Astrocyte of the spinal cord (primary cell): Measurements from ENCODE around the gene NVL.
"Not testable (repeated sequence)": the region's sequence is repeated elsewhere in the genome, so short reads cannot be mapped to it uniquely, and the experiment has no call there.

ENCODE experiments used
- DNase-seq: peaks from one replicate; pipeline ENCODE4 v3.0.0; 2011; ENCODE audit warnings: low read depth, low spot score
- H3K4me3 ChIP-seq: 2 replicates; pipeline ENCODE4 v1.5.1; 2011; ENCODE audit warnings: low read depth, mild to moderate bottlenecking, low read length, moderate library complexity
- CTCF ChIP-seq: IDR thresholded peaks from 2 replicates; pipeline ENCODE4 v1.5.1; 2012; ENCODE audit warnings: low read depth, mild to moderate bottlenecking, low read length, inconsistent platforms
- in situ Hi-C: cut with HindIII; loops from 2 replicates; pipeline ENCODE4 v1.10.0; 2017; ENCODE audit warnings: low sequenced_read_pairs

Gene NVL

GRCh38 chr1:224219011-224219611, 110.9 kb downstream of the NVL start:
- DNase-seq = no peak
- H3K4me3 ChIP-seq = no peak overlapping the region
- TF ChIP-seq CTCF = no peak
- in situ Hi-C loops = no loop called here

DNA sequence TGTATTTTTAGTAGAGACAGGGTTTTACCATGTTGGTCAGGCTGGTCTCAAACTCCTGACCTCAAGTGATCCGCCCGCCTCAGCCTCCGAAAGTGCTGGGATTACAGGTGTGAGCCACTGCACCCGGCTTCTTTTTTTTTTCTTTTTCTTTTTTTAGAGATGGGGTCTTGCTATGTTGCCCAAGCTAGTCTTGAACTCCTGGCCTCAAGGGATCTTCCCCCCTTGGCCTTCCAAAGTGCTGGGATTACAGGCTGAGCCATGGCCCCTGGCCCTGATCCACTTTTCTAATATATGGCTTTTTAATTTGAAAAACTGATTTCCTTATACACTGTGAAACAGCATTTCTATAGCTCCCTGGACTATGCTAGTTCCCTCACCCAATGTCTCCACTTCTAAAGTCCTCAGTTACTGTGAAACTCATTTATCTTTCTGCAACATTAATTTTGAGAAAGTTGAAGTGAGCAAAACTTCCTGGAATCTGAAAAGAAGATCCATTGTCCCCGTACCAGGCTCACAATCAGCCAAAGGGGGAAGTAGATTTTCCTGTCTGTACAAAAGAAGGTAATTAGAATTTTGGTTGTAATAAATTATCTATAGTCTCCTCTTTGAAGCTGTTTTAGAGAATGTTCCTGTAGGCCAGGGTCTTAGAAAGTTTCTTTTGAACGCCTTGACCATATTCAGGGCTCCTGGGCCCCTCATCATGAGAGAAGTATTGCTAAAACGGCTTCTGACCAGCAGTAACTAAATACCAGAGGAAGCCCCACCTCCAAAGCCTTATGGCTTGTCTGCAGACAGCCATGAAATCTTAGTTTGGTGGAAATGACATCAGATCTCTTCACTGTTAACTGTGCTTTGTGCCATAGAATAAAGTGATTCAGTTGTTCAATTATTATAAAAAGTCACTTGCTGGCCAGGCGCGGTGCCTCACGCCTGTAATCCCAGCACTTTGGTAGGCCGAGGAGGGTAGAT, 112.0 kb downstream of the NVL start:
- no peak for DNase-seq
- in situ Hi-C loops = no loop called here
- H3K4me3 ChIP-seq = no peak overlapping the region
- TF ChIP-seq CTCF = no peak

GRCh38 chr1:224216382-224216781, 113.6 kb downstream of the NVL start:
- no peak overlapping the region for H3K4me3 ChIP-seq
- no peak for TF ChIP-seq CTCF
- no peak for DNase-seq
- in situ Hi-C loops = no loop called here

DNA sequence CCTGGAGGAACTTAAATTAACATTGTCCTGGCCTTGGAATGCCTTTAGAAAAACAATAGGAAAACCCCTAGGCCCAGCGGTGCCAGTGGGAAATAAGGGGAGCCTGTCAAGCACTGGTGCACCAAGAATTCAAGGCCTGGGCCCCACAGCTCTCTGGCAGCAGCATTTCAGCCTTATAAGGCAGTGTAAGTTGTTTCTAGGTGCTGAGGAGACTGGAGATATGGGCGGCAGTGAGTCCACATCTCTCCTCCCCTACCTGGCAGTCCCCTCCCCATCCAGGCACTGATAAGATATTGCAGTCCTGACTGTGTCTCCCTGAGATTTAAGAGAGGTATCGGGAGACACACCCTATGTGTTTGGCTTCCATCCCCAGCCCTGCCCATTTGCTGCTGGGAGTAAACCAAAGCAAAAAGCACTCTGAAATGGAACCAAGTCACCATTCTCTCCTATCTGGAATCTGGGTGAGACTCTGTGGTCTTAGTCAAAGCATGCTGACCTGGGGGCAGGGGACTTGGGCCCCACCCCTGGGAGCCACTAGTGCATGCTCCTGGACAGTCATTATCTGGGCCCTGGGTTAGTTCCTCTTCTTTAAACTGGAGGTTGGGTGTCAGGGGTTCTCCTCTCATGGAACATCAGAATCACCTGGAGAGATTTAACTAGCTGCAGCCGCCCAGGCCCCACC, 116.4 kb downstream of the NVL start:
- in situ Hi-C loops = no loop called here
- no peak overlapping the region for H3K4me3 ChIP-seq
- no peak for TF ChIP-seq CTCF
- DNase-seq = no peak

GRCh38 chr1:224212618-224213061, 117.3 kb downstream of the NVL start:
- DNase-seq = no peak
- no peak for TF ChIP-seq CTCF
- in situ Hi-C loops = no loop called here

DNA sequence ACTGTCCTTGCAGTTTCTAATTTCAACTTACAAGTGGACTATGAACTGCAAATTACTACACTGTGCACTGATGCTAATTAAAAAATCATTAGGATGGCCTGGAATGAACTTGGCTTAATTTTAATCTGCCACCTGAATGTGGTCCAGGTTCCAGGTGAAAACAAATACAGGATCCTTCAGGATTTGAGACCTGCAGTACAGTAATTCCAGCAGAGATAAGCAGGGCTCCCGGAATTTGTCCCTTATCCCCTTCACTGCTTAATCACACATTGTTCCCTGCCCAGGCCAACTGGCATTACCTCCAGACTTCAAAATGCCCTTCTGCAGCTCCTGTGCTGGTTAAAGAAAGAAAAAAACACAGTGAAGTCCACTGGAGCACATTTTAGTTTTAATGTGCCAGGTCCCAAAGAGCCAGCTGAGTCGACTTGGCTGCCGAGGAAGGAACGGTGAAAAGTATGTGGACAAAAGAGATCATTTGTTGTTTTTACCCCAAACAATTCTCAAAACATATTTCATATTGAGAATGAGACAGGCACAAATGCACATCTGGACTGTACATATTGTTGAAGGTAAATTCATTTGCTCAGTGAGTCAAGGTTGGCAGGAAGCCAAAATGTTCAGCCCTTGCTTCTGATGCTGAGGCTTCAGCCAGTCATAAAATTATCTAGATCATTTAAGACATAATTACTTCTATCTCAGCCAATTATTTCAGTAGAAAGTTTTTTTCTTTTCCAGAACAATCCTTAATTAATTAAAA, 118.6 kb downstream of the NVL start:
- DNase-seq = peak; percentile 79
- TF ChIP-seq CTCF = no peak
- in situ Hi-C loops = no loop called here
- H3K4me3 ChIP-seq = no peak overlapping the region

More at GRCh38 chr1:224212618-224213061, 117.3 kb downstream of the NVL start:
- no peak overlapping the region for H3K4me3 ChIP-seq

DNA sequence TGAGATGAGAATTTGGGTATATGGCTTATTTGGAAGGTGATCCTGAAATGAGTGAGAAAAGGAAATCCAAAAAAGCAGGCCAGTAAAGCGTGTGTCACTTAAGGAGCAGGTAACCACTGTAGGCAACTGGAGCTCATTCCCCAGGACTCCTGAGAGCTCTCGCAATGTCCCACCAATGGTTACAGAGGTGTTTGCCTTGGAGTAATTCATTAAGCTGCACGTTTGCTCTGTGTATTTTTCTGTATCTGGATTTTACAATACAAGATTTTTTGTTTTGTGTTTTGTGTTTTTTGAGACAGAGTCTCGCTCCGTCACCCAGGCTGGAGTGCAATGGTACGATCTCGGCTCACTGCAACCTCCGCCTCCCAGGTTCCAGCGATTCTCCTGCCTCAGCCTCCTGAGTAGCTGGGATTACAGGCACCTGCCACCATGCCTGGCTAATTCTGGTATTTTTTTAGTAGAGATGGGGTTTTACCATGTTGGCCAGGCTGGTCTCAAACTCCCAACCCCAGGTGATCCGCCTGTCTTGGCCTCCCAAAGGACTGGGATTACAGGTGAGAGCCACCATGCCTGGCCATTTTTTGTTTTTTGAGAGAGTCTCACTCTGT, 123.9 kb downstream of the NVL start:
- H3K4me3 ChIP-seq, in situ Hi-C loops, DNase-seq: not testable (repeated sequence)
